Epidermal melanocyte (primary cell): Measurements from ENCODE around the gene FAM193B.

ENCODE experiments used
- DNase-seq: peaks from one replicate; pipeline ENCODE4 v3.0.0; 2011; ENCODE audit warnings: low spot score; ENCODE audit not compliant: insufficient read length

The FAM193B gene

DNA sequence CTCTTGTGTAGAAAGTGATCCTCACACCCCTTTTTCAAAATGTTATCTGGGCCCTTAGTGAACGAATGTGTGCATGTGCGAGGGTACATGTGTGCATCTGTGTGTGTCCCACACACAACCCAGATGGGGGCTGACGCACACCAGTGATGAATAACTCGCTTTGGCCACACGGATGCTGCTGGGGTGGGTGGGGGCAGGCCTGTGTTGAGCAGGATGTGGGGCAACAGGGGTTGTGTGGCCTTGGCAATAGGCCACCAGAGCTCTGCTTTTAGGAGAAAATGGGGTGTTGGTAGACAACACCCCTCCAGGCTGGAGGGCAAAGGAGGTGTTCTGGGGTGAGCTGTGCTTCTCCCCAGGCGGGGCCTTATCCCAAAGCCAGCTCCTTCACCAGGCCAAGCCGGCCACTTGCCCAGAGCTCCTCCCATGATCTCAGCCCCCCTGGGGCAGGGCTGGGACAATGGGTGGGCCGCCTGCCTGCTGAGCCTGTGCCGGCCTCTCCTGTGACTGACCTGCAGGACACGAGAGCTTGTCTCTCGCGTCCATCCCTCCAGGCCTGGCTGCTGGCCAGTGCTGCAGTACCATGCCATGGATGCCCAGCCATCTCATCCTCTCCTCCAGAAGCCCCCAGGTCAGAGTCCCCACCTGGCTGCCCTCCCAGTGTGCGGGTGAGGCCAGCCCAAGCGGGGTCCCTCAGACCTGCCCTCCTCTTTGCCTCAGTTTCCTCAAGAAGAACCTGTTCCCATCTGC lies 82.6 kb downstream of the FAM193B start:
- DNase-seq, result no peak

- DNase-seq, result no peak
These were observed 83.4 kb downstream of the FAM193B start for GRCh38 chr5:177470759-177471536.
